ENCODE measurements around the gene ABCB1. TPM values are rescaled to one million over a fixed set of nuclear protein-coding genes. Genes with fewer than 3 reads are reported as not detected.
"Not testable (repeated sequence)": the region's sequence is repeated elsewhere in the genome, so short reads cannot be mapped to it uniquely, and the experiment has no call there.

The ABCB1 gene
- polyA plus RNA-seq, 1 experiment: 2.9 TPM

GRCh38 chr7:87473986-87474385 is 126.7 kb downstream of the ABCB1 start:
- peaks cover 15% of the 10 kb centered on the region for H3K27me3 ChIP-seq (ENCODE audit: control insufficient read depth, insufficient read depth, low read length)
- TF ChIP-seq, protein P1, sequence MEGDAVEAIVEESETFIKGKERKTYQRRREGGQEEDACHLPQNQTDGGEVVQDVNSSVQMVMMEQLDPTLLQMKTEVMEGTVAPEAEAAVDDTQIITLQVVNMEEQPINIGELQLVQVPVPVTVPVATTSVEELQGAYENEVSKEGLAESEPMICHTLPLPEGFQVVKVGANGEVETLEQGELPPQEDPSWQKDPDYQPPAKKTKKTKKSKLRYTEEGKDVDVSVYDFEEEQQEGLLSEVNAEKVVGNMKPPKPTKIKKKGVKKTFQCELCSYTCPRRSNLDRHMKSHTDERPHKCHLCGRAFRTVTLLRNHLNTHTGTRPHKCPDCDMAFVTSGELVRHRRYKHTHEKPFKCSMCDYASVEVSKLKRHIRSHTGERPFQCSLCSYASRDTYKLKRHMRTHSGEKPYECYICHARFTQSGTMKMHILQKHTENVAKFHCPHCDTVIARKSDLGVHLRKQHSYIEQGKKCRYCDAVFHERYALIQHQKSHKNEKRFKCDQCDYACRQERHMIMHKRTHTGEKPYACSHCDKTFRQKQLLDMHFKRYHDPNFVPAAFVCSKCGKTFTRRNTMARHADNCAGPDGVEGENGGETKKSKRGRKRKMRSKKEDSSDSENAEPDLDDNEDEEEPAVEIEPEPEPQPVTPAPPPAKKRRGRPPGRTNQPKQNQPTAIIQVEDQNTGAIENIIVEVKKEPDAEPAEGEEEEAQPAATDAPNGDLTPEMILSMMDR (IDR thresholded peaks at IDR 0.05; ENCODE audit: low read depth, low read length): no peak
- H3K27ac ChIP-seq (ENCODE audit: low read depth, low read length): no peak overlapping the region
- no peak for DNase-seq (ENCODE audit: low read depth, low spot score)
- POLR2A ChIA-PET: no interaction called here
- no peak overlapping the region for H3K4me3 ChIP-seq (ENCODE audit: low read depth, low read length)
- no peaks in the 10 kb centered on the region for H3K9me3 ChIP-seq (ENCODE audit: control insufficient read depth, insufficient read depth, low read length)
- CTCF ChIA-PET: no interaction called here

DNA sequence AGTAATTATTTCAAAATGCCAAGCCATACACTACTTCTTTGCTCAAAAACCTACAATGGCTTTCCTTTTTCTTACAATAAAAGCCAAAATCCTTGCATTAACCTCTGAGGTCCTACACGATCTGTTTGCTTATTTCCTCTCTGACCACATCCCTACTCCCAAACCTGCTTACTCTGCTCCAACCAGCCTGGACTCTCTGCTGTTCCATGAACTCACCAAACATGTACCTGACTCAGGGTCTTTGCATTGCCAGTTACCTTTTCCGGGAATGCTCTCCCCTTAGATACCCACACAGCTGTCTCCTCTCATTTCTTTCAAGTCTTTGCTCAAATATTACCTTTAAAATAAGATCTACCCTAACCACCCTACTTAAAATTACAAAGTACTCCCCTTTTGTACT is 127.5 kb downstream of the ABCB1 start:
- TF ChIP-seq, protein P1 (IDR thresholded peaks at IDR 0.05; ENCODE audit: low read depth, low read length): no peak
- ChIA-PET CTCF (no interaction called here), POLR2A (no interaction called here)
- no peak overlapping the region for H3K27ac ChIP-seq (ENCODE audit: low read depth, low read length)
- H3K9me3 ChIP-seq (ENCODE audit: control insufficient read depth, insufficient read depth, low read length): no peaks in the 10 kb centered on the region
- DNase-seq (ENCODE audit: low read depth, low spot score): no peak
- H3K27me3 ChIP-seq (ENCODE audit: control insufficient read depth, insufficient read depth, low read length): peaks cover 15% of the 10 kb centered on the region
- no peak overlapping the region for H3K4me3 ChIP-seq (ENCODE audit: low read depth, low read length)

DNA sequence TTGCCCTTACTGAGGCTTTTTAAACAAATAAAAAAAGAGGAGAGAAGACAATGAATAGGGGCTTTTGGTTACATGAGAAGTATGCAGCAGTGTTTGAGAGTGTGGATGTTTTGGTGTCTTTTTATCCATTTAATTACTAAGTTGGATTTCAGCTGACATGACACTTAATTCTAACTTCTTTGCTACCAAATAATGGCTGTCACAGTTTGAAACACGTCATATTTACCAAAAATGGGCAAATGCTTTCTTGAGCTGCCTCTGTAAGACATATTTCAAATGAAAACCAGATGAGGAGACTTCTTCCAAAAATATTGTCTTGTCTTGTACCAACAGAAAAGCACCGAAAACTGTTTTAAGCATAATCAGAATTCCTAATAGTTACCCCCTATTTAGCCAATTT is 129.2 kb downstream of the ABCB1 start:
- TF ChIP-seq, protein P1 (IDR thresholded peaks at IDR 0.05; ENCODE audit: low read depth, low read length): no peak
- Histone ChIP-seq H3K27ac (ENCODE audit: low read depth, low read length) (no peak overlapping the region), H3K9me3 (ENCODE audit: control insufficient read depth, insufficient read depth, low read length) (no peaks in the 10 kb centered on the region), H3K4me3 (ENCODE audit: low read depth, low read length) (no peak overlapping the region), H3K27me3 (ENCODE audit: control insufficient read depth, insufficient read depth, low read length) (peaks cover 15% of the 10 kb centered on the region)
- CTCF ChIA-PET: no interaction called here
- POLR2A ChIA-PET: no interaction called here
- DNase-seq (ENCODE audit: low read depth, low spot score): no peak

DNA sequence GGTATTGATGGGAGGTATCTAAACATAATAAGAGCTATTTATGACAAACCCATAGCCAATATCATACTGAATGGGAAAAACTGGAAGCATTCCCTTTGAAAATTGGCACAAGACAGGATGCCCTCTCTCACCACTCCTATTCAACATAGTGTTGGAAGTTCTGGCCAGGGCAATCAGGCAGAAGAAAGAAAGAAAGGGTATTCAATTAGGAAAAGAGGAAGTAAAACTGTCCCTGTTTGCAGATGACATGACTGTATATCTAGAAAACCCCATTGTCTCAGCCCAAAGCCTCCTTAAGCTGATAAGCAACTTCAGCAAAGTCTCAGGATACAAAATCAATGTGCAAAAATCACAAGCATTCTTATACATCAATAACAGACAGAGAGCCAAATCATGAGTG is 131.5 kb downstream of the ABCB1 start:
- POLR2A ChIA-PET; DNase-seq (ENCODE audit: low read depth, low spot score); H3K4me3 ChIP-seq (ENCODE audit: low read depth, low read length); H3K27me3 ChIP-seq (ENCODE audit: control insufficient read depth, insufficient read depth, low read length); CTCF ChIA-PET; H3K27ac ChIP-seq (ENCODE audit: low read depth, low read length); H3K9me3 ChIP-seq (ENCODE audit: control insufficient read depth, insufficient read depth, low read length): not testable (repeated sequence)

DNA sequence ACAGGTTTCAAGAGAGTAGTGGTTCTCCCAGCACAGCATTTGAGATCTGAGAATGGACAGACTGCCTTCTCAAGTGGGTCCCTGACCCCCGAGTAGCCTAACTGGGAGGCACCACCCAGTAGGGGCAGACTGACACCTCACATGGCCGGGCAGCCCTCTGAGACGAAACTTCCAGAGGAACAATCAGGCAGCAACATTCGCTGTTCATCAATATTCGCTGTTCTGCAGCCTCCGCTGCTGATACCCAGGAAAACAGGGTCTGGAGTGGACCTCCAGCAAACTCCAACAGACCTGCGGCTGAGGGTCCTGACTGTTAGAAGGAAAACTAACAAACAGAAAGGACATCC is 135.2 kb downstream of the ABCB1 start:
- H3K27me3 ChIP-seq (ENCODE audit: control insufficient read depth, insufficient read depth, low read length); CTCF ChIA-PET; H3K4me3 ChIP-seq (ENCODE audit: low read depth, low read length); H3K9me3 ChIP-seq (ENCODE audit: control insufficient read depth, insufficient read depth, low read length); DNase-seq (ENCODE audit: low read depth, low spot score); POLR2A ChIA-PET; H3K27ac ChIP-seq (ENCODE audit: low read depth, low read length): not testable (repeated sequence)

DNA sequence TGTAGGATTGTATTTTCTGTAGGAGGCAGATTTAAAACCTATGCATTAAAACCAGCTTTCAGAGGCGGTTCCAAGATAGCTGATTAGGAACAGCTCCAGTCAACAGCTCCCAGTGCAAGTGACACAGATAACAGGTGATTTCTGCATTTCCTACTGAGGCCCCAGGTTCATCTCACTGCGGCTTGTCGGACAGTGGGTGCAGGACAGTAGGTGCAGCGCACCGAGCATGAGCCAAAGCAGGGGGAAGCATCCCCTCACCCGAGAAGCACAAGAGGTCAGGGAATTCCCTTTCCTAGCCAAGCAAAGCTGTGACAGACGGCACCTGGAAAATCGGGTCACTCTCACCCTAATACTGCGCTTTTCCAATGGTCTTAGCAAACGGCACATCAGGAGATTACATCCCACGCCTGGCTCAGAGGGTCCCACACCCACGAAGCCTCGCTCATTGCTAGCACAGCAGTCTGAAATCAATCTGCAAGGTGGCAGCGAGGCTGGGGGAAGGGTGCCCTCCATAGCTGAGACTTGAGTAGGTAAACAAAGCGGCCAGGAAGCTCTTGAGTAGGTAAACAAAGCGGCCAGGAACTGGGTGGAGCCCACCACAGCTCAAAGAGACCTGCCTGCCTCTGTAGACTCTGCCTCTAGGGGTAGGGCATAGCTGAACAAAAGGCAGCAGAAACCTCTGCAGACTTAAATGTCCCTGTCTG is 135.7 kb downstream of the ABCB1 start:
- DNase-seq (ENCODE audit: low read depth, low spot score); CTCF ChIA-PET; H3K4me3 ChIP-seq (ENCODE audit: low read depth, low read length); POLR2A ChIA-PET; H3K27me3 ChIP-seq (ENCODE audit: control insufficient read depth, insufficient read depth, low read length); H3K9me3 ChIP-seq (ENCODE audit: control insufficient read depth, insufficient read depth, low read length); H3K27ac ChIP-seq (ENCODE audit: low read depth, low read length): not testable (repeated sequence)
